Mucosa of descending colon (tissue), 3 donors: Measurements from ENCODE around the gene GJA9. TPM values are rescaled to one million over a fixed set of nuclear protein-coding genes. Genes with fewer than 3 reads are reported as not detected.

Experiments used
- ATAC-seq: fragments of 200-7000 bp; cut with Tn5 transposase; one replicate; pipeline ENCODE4 v1.9.1; 2020; ENCODE audit warnings: mild to moderate bottlenecking, moderate library complexity
- DNase-seq, 3 donors: peaks; one replicate each; pipeline ENCODE4 v3.0.0-alpha.2; 2020
- H3K36me3 ChIP-seq: fragments of 200-600 bp; one replicate; pipeline ENCODE4 v1.8.0; 2021; ENCODE audit warnings: low read depth, mild to moderate bottlenecking
- H3K4me1 ChIP-seq: fragments of 200-600 bp; one replicate; pipeline ENCODE4 v1.8.0; 2021; ENCODE audit warnings: low read depth, mild to moderate bottlenecking
- H3K4me3 ChIP-seq: fragments of 200-600 bp; one replicate; pipeline ENCODE4 v1.8.0; 2021; ENCODE audit warnings: mild to moderate bottlenecking
- H3K9me3 ChIP-seq: fragments of 200-600 bp; one replicate; pipeline ENCODE4 v1.8.0; 2021; ENCODE audit warnings: mild to moderate bottlenecking
- intact Hi-C, 2 donors: fragments of 100-400 bp; cut with DNase I in 1 of 2; cut with micrococcal nuclease in 1 of 2; formaldehyde crosslinking; loops; one replicate each; pipeline versions ENCODE4 v1.11.0 to v1.11.1; 2022; cut with DNase I, micrococcal nuclease
- total RNA-seq, 3 donors: library from RNA; stranded (reverse); fragmentation: NEBNext Ultra II Directional in 2 of 3; extraction: Animal tissue kit (Norgen Biotek cat#: 25700) in 2 of 3; gene quantifications; one replicate each; pipeline versions ENCODE4 v1.2.1 to v1.2.4, GENCODE V29; 2021 to 2023
- TF ChIP-seq, protein P1 (sequence below): fragments of 200-600 bp; IDR thresholded peaks from one replicate; pipeline ENCODE4 v1.8.0; 2022; ENCODE audit warnings: antibody characterized with exemption, mild to moderate bottlenecking
- donor health status: DM: no; HTN: no; CAD: no; lungs with moderate emphysema.
- donor health status: DM: no; HTN: no; CAD: no.
- donor health status: DM: no; HTN: yes; CAD: no.

The GJA9 gene
- total RNA-seq, 3 donors from 2014 or later, result 0.65 to 2.7 (median 1.2) TPM

DNA sequence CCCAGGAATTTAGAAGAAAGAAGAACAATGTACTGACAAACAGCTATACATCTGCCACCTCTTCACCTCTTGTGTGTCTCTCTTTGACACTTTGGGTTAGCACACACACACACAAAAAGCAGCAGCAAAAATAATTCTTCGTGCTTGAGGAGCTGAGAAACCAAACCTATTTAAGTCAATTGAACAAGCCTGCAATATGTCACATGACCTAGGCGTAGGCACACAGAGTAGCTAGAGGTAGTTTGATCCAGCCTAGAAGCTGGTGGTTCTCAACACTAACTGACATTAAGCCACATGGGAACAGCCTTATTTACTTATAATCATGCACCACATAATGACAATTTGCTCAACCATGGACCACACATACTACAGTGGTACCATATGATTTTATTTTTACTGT lies 54.1 kb downstream of the GJA9 start:
- TF ChIP-seq, protein P1, sequence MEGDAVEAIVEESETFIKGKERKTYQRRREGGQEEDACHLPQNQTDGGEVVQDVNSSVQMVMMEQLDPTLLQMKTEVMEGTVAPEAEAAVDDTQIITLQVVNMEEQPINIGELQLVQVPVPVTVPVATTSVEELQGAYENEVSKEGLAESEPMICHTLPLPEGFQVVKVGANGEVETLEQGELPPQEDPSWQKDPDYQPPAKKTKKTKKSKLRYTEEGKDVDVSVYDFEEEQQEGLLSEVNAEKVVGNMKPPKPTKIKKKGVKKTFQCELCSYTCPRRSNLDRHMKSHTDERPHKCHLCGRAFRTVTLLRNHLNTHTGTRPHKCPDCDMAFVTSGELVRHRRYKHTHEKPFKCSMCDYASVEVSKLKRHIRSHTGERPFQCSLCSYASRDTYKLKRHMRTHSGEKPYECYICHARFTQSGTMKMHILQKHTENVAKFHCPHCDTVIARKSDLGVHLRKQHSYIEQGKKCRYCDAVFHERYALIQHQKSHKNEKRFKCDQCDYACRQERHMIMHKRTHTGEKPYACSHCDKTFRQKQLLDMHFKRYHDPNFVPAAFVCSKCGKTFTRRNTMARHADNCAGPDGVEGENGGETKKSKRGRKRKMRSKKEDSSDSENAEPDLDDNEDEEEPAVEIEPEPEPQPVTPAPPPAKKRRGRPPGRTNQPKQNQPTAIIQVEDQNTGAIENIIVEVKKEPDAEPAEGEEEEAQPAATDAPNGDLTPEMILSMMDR, result no peak
- ATAC-seq (no peak), DNase-seq (no peak)
- no peaks in the 10 kb centered on the region for H3K9me3 ChIP-seq
- no peaks in the 10 kb centered on the region for H3K4me1 ChIP-seq
- intact Hi-C loops, result no loop called here
- H3K36me3 ChIP-seq, result no peaks in the 10 kb centered on the region
- no peak overlapping the region for H3K4me3 ChIP-seq

DNA sequence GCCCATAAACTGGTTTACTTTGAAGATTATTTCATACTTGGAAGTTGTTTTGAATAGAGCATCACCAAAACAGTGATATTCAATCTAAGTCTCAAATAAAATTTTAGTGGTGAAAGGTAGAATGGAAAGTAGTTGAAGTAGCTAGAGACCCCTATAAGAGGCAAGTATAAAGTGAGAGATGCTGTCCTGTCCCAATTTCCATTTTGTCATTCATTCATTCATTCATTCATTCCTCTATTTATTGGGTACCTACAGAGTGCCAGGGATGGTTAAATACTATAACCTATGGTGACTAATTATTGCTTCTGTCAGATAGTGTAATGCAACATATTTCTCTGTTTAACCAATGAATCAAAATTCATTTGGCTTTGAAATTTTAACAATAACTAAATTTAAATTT lies 54.5 kb downstream of the GJA9 start:
- TF ChIP-seq, protein P1, result no peak
- no peaks in the 10 kb centered on the region for H3K36me3 ChIP-seq
- H3K4me1 ChIP-seq, result no peaks in the 10 kb centered on the region
- H3K9me3 ChIP-seq, result no peaks in the 10 kb centered on the region
- intact Hi-C loops, result no loop called here
- DNase-seq (no peak), ATAC-seq (no peak)
- no peak overlapping the region for H3K4me3 ChIP-seq

DNA sequence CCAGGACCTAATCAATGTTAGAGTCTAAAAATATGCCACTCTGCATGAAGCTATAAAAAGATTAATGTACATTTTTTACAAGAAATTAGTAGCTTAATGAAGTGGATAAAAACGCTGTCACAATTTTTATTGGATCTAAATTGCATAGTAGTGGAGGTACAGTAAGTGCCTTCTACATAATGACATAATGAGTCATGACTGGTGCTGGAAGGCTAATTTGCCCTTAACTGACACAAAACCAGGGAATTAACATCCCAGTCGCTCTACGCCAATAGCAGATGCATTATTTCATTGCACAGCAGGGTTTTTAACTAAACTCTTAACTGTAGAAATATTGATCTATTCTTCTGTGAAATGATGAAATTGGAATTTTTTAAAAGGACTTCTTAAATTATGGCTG lies 55.1 kb downstream of the GJA9 start:
- ATAC-seq (no peak), DNase-seq (no peak)
- Histone ChIP-seq H3K4me1 (no peaks in the 10 kb centered on the region), H3K9me3 (no peaks in the 10 kb centered on the region), H3K36me3 (no peaks in the 10 kb centered on the region), H3K4me3 (no peak overlapping the region)
- intact Hi-C loops, result no loop called here
- TF ChIP-seq, protein P1, result no peak

Other genes starting within 250 kb of the GJA9 start
- 10 to 100 TPM; 29.7 to 41.7 (median 32.5) TPM for gene RRAGC, start 21.8 kb downstream of the GJA9 start, total RNA-seq
- 10 to 100 TPM; 21.4 to 37.4 (median 24.2) TPM for gene MYCBP, start 8.2 kb downstream of the GJA9 start, total RNA-seq
- gene RHBDL2, start 60.2 kb upstream of the GJA9 start, total RNA-seq, result 10 to 100 TPM; 16.6 to 50.5 (median 23.7) TPM
- 10 to 100 TPM; 47.7 to 60.4 (median 54.5) TPM for gene AKIRIN1, start 109.7 kb upstream of the GJA9 start, total RNA-seq
- gene NDUFS5, start 144.8 kb upstream of the GJA9 start, total RNA-seq, result 100 to 1,000 TPM; 167 to 224 (median 183) TPM